D721Med (cell line): Measurements from ENCODE around the gene LRRFIP1.

ENCODE experiments used
- DNase-seq: peaks from one replicate; pipeline ENCODE4 v3.0.0; 2011; ENCODE audit warnings: low spot score; ENCODE audit not compliant: insufficient read length
- FAIRE-seq: peaks from 2 replicates; lab custom pipeline; 2011; peaks lifted over from hg19 to GRCh38; lab: Jason Lieb, UNC
- CTCF ChIP-seq: IDR thresholded peaks from 2 replicates; pipeline ENCODE4 v1.5.1; 2012; ENCODE audit warnings: mild to moderate bottlenecking, control low read depth; ENCODE audit not compliant: insufficient read depth; ENCODE audit errors: missing control alignments

Gene LRRFIP1

DNA sequence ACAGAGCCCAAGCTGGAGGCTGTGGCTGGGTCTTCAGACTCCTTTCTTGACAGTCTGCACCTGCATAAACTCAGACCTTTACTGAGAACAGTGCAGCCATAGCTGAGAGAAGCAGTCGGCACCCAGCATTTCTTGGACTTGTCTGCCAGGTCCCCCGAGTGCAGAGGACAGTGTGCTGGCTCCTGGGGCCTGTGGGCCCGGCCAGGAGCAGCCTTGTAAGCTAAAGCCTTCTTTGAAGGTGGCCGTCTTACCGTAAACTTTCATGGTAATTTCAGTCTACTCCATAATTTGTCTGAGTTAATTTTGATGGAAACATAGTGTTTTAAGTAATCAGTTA is 70.9 kb downstream of the LRRFIP1 start:
- DNase-seq = no peak
- TF ChIP-seq CTCF = no peak
- no peak for FAIRE-seq

GRCh38 chr2:237699870-237700511 is 72.6 kb downstream of the LRRFIP1 start:
- FAIRE-seq (no peak), DNase-seq (no peak)
- TF ChIP-seq CTCF = no peak

GRCh38 chr2:237700512-237701032 is 73.2 kb downstream of the LRRFIP1 start:
- TF ChIP-seq CTCF = no peak
- DNase-seq (no peak), FAIRE-seq (no peak)

DNA sequence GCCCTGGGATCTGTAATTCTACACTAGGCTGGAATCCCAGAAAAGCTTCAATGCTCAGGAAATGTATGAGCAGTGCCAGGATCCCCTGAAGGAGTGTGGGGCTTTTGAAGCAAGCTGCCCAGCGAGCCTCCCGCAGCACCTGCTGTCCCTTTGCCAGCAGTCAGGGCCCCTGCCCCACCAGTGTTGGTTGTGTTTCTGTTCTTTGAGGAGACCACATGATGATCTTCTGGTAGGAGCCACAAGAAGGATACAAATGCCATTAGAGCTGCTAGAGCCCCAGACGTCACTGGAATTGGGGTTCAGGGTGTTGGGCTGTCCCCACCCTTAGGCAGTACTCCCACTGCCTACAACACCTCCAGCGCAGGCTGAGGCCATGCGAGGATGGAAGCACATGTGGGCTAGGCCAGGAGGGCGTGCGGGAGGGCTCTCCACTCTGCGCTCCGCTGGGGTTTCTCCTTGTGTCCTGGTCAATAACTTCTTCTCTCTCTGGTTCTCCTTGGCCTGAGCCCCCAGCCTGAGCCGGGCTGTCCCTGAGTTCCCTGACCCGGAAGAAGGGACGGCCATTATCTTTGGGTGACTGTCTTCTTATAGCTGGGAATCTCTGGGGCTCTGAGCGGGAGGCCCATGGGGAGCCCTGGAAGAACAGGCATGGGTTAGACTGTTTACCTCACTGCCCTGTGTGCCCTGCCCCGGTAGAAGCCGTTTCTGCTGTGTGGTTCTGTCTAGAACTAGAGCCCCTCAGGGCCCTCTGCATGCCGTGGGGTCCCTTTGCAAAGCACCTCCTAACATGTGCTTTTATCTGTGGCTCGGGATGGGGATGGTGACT is 73.9 kb downstream of the LRRFIP1 start:
- DNase-seq (no peak), FAIRE-seq (no peak)
- TF ChIP-seq CTCF = no peak

- DNase-seq (no peak), FAIRE-seq (no peak)
- TF ChIP-seq CTCF = no peak
Observed at GRCh38 chr2:237701859-237702390, 74.5 kb downstream of the LRRFIP1 start.

GRCh38 chr2:237702441-237703391 is 75.3 kb downstream of the LRRFIP1 start:
- FAIRE-seq (no peak), DNase-seq (no peak)
- no peak for TF ChIP-seq CTCF
